DOHH2 (cell line): Measurements from ENCODE around the gene RXRA.

ENCODE experiments used
- EZH2phosphoT487 ChIP-seq: fragments of 200-600 bp; sonication (generic); IDR thresholded peaks from 2 replicates; pipeline ENCODE4 v1.6.1; 2017; ENCODE audit warnings: borderline replicate concordance, mild to moderate bottlenecking, antibody characterized with exemption, low read length, moderate library complexity, mixed read lengths
- TF ChIP-seq, protein P1 (sequence below): fragments of 200-600 bp; sonication (generic); IDR thresholded peaks from one replicate; pipeline ENCODE4 v1.5.1; 2014; ENCODE audit warnings: antibody characterized with exemption, mild to moderate bottlenecking, low read depth, low read length; ENCODE audit not compliant: poor library complexity, severe bottlenecking

DNA sequence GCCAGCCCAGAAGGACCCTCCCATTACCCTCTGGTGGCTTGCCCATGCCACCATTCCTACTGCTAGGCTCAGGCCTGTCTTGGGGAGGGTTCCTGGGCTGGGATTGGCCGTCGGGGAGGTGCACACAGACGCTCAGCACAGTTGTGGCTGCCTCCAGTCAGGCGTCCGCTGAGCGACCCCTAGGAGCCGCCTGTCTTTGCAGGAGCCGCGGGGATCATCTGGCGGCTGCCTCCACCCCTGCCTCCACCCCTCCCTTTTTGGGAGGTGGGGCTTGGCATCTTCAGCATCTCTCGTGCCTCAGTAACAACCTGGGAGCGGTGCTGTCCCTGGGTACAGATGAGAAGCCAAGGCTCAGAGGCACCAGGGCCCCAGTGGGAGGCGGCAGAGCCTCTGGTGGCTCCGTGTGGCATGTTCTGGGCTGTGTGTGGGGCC lies 39.6 kb downstream of the RXRA start:
- TF ChIP-seq, protein P1, sequence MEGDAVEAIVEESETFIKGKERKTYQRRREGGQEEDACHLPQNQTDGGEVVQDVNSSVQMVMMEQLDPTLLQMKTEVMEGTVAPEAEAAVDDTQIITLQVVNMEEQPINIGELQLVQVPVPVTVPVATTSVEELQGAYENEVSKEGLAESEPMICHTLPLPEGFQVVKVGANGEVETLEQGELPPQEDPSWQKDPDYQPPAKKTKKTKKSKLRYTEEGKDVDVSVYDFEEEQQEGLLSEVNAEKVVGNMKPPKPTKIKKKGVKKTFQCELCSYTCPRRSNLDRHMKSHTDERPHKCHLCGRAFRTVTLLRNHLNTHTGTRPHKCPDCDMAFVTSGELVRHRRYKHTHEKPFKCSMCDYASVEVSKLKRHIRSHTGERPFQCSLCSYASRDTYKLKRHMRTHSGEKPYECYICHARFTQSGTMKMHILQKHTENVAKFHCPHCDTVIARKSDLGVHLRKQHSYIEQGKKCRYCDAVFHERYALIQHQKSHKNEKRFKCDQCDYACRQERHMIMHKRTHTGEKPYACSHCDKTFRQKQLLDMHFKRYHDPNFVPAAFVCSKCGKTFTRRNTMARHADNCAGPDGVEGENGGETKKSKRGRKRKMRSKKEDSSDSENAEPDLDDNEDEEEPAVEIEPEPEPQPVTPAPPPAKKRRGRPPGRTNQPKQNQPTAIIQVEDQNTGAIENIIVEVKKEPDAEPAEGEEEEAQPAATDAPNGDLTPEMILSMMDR, result no peak
- TF ChIP-seq EZH2phosphoT487, result no peak
